HepG2 (cell line): ENCODE data around the gene IL4I1. TPM values are rescaled to one million over a fixed set of nuclear protein-coding genes. Genes with fewer than 3 reads are reported as not detected.

Experiments
- ARNT ChIP-seq: fragments of 450-650 bp; IDR thresholded peaks from 2 replicates; pipeline ENCODE4 v1.6.1; 2017
- ARNT2 ChIP-seq: sonication (generic); formaldehyde crosslinking; IDR thresholded peaks from 2 replicates; pipeline ENCODE4 v1.8.0; 2022; ENCODE audit warnings: mild to moderate bottlenecking, low read depth, missing genetic modification reagents, moderate library complexity
- ARNTL ChIP-seq: sonication (generic); formaldehyde crosslinking; IDR thresholded peaks from 2 replicates; pipeline ENCODE4 v1.4.0; 2020; ENCODE audit warnings: mild to moderate bottlenecking, missing genetic modification reagents
- ATF1 ChIP-seq: IDR thresholded peaks from 2 replicates; pipeline ENCODE4 v1.6.1; 2016; ENCODE audit warnings: mild to moderate bottlenecking, control low read depth
- DNMT3B ChIP-seq: conservative IDR thresholded peaks from 2 replicates; pipeline ENCODE4 v1.6.1; 2016; ENCODE audit warnings: missing biosample characterization, control low read depth
- ERF ChIP-seq: IDR thresholded peaks from 2 replicates; pipeline ENCODE4 v1.6.1; 2018; ENCODE audit warnings: missing biosample characterization, missing genetic modification reagents
- HNF4G ChIP-seq, 2 experiments: sonication (generic) in 1 of 2; formaldehyde crosslinking in 1 of 2; IDR thresholded peaks; 2 replicates each; pipeline versions ENCODE4 v1.4.0 to v1.6.1; 2011 to 2020; ENCODE audit warnings: borderline replicate concordance in 2 of 2, low read depth in 2 of 2, mild to moderate bottlenecking in 2 of 2, low read length in 1 of 2, missing genetic modification reagents in 1 of 2, moderate library complexity in 1 of 2
- IKZF4 ChIP-seq: sonication (generic); formaldehyde crosslinking; IDR thresholded peaks from 2 replicates; pipeline ENCODE4 v1.5.1; 2020; ENCODE audit warnings: borderline replicate concordance, mild to moderate bottlenecking, low read depth, missing genetic modification reagents; ENCODE audit errors: not compliant biosample characterization
- ISX ChIP-seq: sonication (generic); formaldehyde crosslinking; conservative IDR thresholded peaks from 2 replicates; pipeline ENCODE4 v1.5.0; 2020; ENCODE audit warnings: missing genetic modification reagents
- KLF15 ChIP-seq: sonication (generic); formaldehyde crosslinking; IDR thresholded peaks from 2 replicates; pipeline ENCODE4 v1.8.1; 2023; ENCODE audit warnings: borderline replicate concordance, mild to moderate bottlenecking, inconsistent platforms, missing genetic modification reagents, mixed read lengths
- MAFF ChIP-seq: IDR thresholded peaks from 2 replicates; pipeline ENCODE4 v1.6.1; 2011; ENCODE audit warnings: low read depth, low read length, improper control_type of control experiment
- RXRB ChIP-seq: IDR thresholded peaks from 2 replicates; pipeline ENCODE4 v1.6.1; 2016; ENCODE audit warnings: borderline replicate concordance, missing genetic modification reagents, missing compliant biosample characterization
- SP5 ChIP-seq: IDR thresholded peaks from 2 replicates; pipeline ENCODE4 v1.6.1; 2016; ENCODE audit warnings: low read depth, borderline replicate concordance
- UBTF ChIP-seq: sonication (generic); formaldehyde crosslinking; IDR thresholded peaks from 2 replicates; pipeline ENCODE4 v1.4.0; 2020; ENCODE audit warnings: mild to moderate bottlenecking, missing genetic modification reagents
- ZNF547 ChIP-seq: sonication (generic); formaldehyde crosslinking; IDR thresholded peaks from 2 replicates; pipeline ENCODE4 v1.5.1; 2020; ENCODE audit warnings: mild to moderate bottlenecking, missing genetic modification reagents
- ZNF563 ChIP-seq: sonication (generic); formaldehyde crosslinking; IDR thresholded peaks from 2 replicates; pipeline ENCODE4 v1.8.0; 2022; ENCODE audit warnings: mild to moderate bottlenecking, moderate library complexity, missing genetic modification reagents
- ZNF567 ChIP-seq: sonication (generic); formaldehyde crosslinking; IDR thresholded peaks from 2 replicates; pipeline ENCODE4 v1.8.1; 2023; ENCODE audit warnings: mild to moderate bottlenecking, missing genetic modification reagents, borderline replicate concordance
- ZNF83 ChIP-seq: sonication (generic); formaldehyde crosslinking; IDR thresholded peaks from 2 replicates; pipeline ENCODE4 v1.4.0; 2020; ENCODE audit warnings: missing genetic modification reagents, mild to moderate bottlenecking, borderline replicate concordance
- ZSCAN22 ChIP-seq: sonication (generic); formaldehyde crosslinking; IDR thresholded peaks from 2 replicates; pipeline ENCODE4 v1.4.0; 2020; ENCODE audit warnings: mild to moderate bottlenecking, missing genetic modification reagents
- polyA plus RNA-seq, 8 experiments: library from polyadenylated mRNA; depleted of rRNA in 3 of 8; stranded (reverse) in 7 of 8; unstranded in 1 of 8; fragments of >200 nt; fragmentation: Illumina TruSeq in 4 of 8; extraction: Trizol in 4 of 8; gene quantifications; 2 replicates each; pipeline versions ENCODE4 v1.2.1 to v1.2.3, GENCODE V29; 2011 to 2016; ENCODE audit warnings: low read depth in 4 of 8, missing spikeins in 1 of 8, mixed read lengths in 1 of 8; ENCODE audit not compliant: insufficient read depth in 1 of 8
- total RNA-seq, 5 experiments: library from RNA; depleted of rRNA; stranded (reverse); fragments of >200 nt; fragmentation: Illumina TruSeq; extraction: Trizol; gene quantifications; 2 replicates each; pipeline ENCODE4 v1.2.3, GENCODE V29; 2016; ENCODE audit warnings: low read depth in 1 of 5
- TF ChIP-seq, protein P1 (sequence below): sonication (generic); formaldehyde crosslinking; conservative IDR thresholded peaks from 2 replicates; pipeline ENCODE4 v1.8.0; 2022; ENCODE audit warnings: low read depth, missing genetic modification reagents
- TF ChIP-seq, protein P2 (sequence below): sonication (generic); formaldehyde crosslinking; IDR thresholded peaks from 2 replicates; pipeline ENCODE4 v1.4.0; 2020; ENCODE audit warnings: missing genetic modification reagents
- TF ChIP-seq, protein P3 (sequence below): sonication (generic); formaldehyde crosslinking; IDR thresholded peaks from 2 replicates; pipeline ENCODE4 v1.5.0; 2020; ENCODE audit warnings: mild to moderate bottlenecking, missing genetic modification reagents

Gene IL4I1
- total and polyA plus RNA-seq, 2 of the 13 experiments (the other 11 are each of a cell fraction or from before 2014, with no cell fraction given) = not detected

DNA sequence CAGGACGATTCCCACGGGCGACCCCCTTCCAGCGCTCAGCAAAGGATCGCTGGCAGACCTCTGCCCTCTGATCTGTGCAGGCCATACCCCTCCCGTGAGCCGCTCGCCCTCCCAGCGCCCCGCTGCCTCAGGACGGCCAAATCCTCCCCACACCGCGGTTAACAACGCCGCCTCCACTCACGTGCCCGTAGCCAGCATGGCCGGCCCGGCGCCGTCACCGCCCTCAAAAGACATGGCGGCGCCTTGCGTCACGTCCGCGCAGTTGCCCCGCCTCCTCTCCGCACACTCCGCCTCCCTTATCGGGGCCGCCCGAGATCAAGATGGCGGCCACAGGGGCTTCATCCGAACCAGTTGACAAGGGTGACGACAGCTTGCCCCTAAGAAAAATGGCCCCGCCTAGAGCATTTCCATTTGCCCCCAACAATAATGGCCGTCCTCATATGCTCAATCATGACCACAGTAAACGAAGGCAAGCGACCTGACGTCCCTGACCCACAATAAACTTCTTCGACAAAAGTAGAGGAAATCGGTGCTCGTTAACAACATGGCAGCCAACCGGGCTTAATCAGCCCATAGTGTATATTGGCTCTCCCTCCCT is 20.2 kb downstream of the IL4I1 start (continued):
- TF ChIP-seq UBTF (CRISPR knock-in tag) (0 out of 2 replicates have a peak, but pooled peaks have one; percentile 52), RXRB (CRISPR knock-in tag) (peak; percentile 47), ZNF547 (CRISPR knock-in tag) (no peak), ARNT2 (CRISPR knock-in tag) (no peak), MAFF (no peak), SP5 (peak; percentile 92), IKZF4 (no peak), ZSCAN22 (CRISPR knock-in tag) (no peak), HNF4G (IDR thresholded peaks at IDR 0.05; ENCODE audit: borderline replicate concordance, low read depth, low read length) (no peak), HNF4G (CRISPR knock-in tag; IDR thresholded peaks at IDR 0.05; ENCODE audit: borderline replicate concordance, low read depth) (no peak), ARNTL (peak; percentile 47), ERF (no peak), ARNT (no peak), DNMT3B (0 out of 2 replicates have a peak, but pooled peaks have one; percentile 23), KLF15 (CRISPR knock-in tag) (no peak), ISX (no peak), ZNF83 (no peak), ZNF567 (CRISPR knock-in tag) (no peak), ATF1 (peak; percentile 93), ZNF563 (no peak)
- TF ChIP-seq, protein P1, sequence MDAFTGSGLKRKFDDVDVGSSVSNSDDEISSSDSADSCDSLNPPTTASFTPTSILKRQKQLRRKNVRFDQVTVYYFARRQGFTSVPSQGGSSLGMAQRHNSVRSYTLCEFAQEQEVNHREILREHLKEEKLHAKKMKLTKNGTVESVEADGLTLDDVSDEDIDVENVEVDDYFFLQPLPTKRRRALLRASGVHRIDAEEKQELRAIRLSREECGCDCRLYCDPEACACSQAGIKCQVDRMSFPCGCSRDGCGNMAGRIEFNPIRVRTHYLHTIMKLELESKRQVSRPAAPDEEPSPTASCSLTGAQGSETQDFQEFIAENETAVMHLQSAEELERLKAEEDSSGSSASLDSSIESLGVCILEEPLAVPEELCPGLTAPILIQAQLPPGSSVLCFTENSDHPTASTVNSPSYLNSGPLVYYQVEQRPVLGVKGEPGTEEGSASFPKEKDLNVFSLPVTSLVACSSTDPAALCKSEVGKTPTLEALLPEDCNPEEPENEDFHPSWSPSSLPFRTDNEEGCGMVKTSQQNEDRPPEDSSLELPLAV (CRISPR knock-in tag) = no peak
- TF ChIP-seq, protein P2, sequence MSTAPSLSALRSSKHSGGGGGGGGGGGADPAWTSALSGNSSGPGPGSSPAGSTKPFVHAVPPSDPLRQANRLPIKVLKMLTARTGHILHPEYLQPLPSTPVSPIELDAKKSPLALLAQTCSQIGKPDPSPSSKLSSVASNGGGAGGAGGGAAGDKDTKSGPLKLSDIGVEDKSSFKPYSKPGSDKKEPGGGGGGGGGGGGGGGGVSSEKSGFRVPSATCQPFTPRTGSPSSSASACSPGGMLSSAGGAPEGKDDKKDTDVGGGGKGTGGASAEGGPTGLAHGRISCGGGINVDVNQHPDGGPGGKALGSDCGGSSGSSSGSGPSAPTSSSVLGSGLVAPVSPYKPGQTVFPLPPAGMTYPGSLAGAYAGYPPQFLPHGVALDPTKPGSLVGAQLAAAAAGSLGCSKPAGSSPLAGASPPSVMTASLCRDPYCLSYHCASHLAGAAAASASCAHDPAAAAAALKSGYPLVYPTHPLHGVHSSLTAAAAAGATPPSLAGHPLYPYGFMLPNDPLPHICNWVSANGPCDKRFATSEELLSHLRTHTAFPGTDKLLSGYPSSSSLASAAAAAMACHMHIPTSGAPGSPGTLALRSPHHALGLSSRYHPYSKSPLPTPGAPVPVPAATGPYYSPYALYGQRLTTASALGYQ (CRISPR knock-in tag) = peak; percentile 55; the same call in 1 of the 2 replicates
- TF ChIP-seq, protein P3, sequence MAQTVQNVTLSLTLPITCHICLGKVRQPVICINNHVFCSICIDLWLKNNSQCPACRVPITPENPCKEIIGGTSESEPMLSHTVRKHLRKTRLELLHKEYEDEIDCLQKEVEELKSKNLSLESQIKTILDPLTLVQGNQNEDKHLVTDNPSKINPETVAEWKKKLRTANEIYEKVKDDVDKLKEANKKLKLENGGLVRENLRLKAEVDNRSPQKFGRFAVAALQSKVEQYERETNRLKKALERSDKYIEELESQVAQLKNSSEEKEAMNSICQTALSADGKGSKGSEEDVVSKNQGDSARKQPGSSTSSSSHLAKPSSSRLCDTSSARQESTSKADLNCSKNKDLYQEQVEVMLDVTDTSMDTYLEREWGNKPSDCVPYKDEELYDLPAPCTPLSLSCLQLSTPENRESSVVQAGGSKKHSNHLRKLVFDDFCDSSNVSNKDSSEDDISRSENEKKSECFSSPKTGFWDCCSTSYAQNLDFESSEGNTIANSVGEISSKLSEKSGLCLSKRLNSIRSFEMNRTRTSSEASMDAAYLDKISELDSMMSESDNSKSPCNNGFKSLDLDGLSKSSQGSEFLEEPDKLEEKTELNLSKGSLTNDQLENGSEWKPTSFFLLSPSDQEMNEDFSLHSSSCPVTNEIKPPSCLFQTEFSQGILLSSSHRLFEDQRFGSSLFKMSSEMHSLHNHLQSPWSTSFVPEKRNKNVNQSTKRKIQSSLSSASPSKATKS = 0 out of 2 replicates have a peak, but pooled peaks have one; percentile 30
